Gastroesophageal sphincter (tissue), 3 donors: ENCODE data around the gene SH2D3A.

Experiments used
- CTCF ChIP-seq, 4 experiments: fragments of 200-600 bp in 2 of 4; fragments of 450-650 bp in 2 of 4; sonication (generic) in 1 of 4; IDR thresholded peaks; one replicate each; pipeline ENCODE4 v1.5.1; 2017 to 2019; ENCODE audit warnings: antibody characterized with exemption in 4 of 4, mild to moderate bottlenecking in 2 of 4, moderate library complexity in 2 of 4
- EP300 ChIP-seq: sonication (generic); formaldehyde crosslinking; IDR thresholded peaks from one replicate; pipeline ENCODE4 v1.6.1; 2017; ENCODE audit warnings: antibody characterized with exemption, mild to moderate bottlenecking
- POLR2A ChIP-seq, 2 donors: fragments of 450-650 bp; IDR thresholded peaks; one replicate each; pipeline ENCODE4 v1.6.1; 2017; ENCODE audit warnings: antibody characterized with exemption in 2 of 2, mild to moderate bottlenecking in 2 of 2, moderate library complexity in 1 of 2
- POLR2AphosphoS5 ChIP-seq: sonication (generic); formaldehyde crosslinking; IDR thresholded peaks from one replicate; pipeline ENCODE4 v1.6.1; 2017; ENCODE audit warnings: antibody characterized with exemption

- no peak for TF ChIP-seq CTCF (IDR thresholded peaks at IDR 0.05)
- TF ChIP-seq EP300: no peak
- no peak for TF ChIP-seq POLR2A (IDR thresholded peaks at IDR 0.05)
- TF ChIP-seq POLR2AphosphoS5: no peak
These were observed 50.6 kb downstream of the SH2D3A start for GRCh38 chr19:6716610-6716970.
